HCT116 (cell line): ENCODE results near the gene SMARCAD1.

Source experiments
- CEBPB ChIP-seq: IDR thresholded peaks from 2 replicates; pipeline ENCODE4 v1.6.1; 2012; ENCODE audit warnings: low read depth
- TF ChIP-seq, protein P1 (sequence below), 3 experiments: fragments of 200-600 bp in 1 of 3; sonication (generic) in 1 of 3; IDR thresholded peaks in 2 of 3; conservative IDR thresholded peaks in 1 of 3; 2 replicates each; pipeline ENCODE4 v1.5.1; 2012 to 2017; ENCODE audit warnings: low read depth in 2 of 3, low read length in 2 of 3, antibody characterized with exemption in 1 of 3, borderline replicate concordance in 1 of 3, control low read depth in 1 of 3, mild to moderate bottlenecking in 1 of 3, mixed read lengths in 1 of 3, mixed run types in 1 of 3, moderate library complexity in 1 of 3; ENCODE audit not compliant: insufficient read depth in 1 of 3

DNA sequence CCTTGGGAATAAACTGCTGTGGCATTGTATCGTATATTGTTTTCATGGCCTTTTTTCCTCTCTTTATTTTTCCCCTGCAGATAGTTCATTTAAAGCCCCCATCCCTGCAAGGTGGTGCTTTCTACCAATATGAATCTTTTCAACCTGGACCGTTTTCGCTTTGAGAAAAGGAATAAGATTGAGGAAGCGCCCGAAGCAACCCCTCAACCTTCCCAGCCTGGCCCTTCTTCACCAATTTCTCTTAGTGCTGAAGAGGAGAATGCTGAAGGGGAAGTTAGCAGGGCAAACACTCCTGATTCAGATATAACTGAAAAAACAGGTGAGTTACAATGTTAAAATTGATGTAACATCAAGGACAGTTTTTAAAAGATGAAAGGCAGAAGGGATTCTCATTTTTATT is 601 bp downstream of the SMARCAD1 start:
- TF ChIP-seq, protein P1, sequence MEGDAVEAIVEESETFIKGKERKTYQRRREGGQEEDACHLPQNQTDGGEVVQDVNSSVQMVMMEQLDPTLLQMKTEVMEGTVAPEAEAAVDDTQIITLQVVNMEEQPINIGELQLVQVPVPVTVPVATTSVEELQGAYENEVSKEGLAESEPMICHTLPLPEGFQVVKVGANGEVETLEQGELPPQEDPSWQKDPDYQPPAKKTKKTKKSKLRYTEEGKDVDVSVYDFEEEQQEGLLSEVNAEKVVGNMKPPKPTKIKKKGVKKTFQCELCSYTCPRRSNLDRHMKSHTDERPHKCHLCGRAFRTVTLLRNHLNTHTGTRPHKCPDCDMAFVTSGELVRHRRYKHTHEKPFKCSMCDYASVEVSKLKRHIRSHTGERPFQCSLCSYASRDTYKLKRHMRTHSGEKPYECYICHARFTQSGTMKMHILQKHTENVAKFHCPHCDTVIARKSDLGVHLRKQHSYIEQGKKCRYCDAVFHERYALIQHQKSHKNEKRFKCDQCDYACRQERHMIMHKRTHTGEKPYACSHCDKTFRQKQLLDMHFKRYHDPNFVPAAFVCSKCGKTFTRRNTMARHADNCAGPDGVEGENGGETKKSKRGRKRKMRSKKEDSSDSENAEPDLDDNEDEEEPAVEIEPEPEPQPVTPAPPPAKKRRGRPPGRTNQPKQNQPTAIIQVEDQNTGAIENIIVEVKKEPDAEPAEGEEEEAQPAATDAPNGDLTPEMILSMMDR (IDR thresholded peaks at IDR 0.05 in 2 of 3, conservative IDR thresholded peaks at IDR 0.05 in 1 of 3; ENCODE audit: borderline replicate concordance in 1 of 3, insufficient read depth in 1 of 3, low read depth in 2 of 3, low read length in 2 of 3), result no peak
- no peak for TF ChIP-seq CEBPB
